HG03097 (cell line): ENCODE data around the gene FAM200B.

ENCODE experiments used
- ATAC-seq: cut with Tn5 transposase; IDR thresholded peaks from one replicate; pipeline ENCODE4 v1.9.1; 2021; ENCODE audit not compliant: unreplicated experiment, low FRiP score

FAM200B gene

GRCh38 chr4:15667006-15667405 lies 14.6 kb upstream of the FAM200B start:
- no peak for ATAC-seq

GRCh38 chr4:15668566-15669435 lies 12.8 kb upstream of the FAM200B start:
- no peak for ATAC-seq

GRCh38 chr4:15670576-15670975 lies 11.1 kb upstream of the FAM200B start:
- ATAC-seq, result no peak

- no peak for ATAC-seq
Observed at GRCh38 chr4:15672101-15672500, 9.5 kb upstream of the FAM200B start.

- no peak for ATAC-seq
Observed at GRCh38 chr4:15673337-15673736, 8.3 kb upstream of the FAM200B start.

- ATAC-seq, result no peak
Observed at GRCh38 chr4:15674046-15674445, 7.6 kb upstream of the FAM200B start.

- ATAC-seq, result no peak
Observed at GRCh38 chr4:15674926-15675325, 6.7 kb upstream of the FAM200B start.

GRCh38 chr4:15675356-15675755 lies 6.3 kb upstream of the FAM200B start:
- ATAC-seq, result no peak

GRCh38 chr4:15676039-15676438 lies 5.6 kb upstream of the FAM200B start:
- no peak for ATAC-seq

GRCh38 chr4:15676899-15677298 lies 4.7 kb upstream of the FAM200B start:
- no peak for ATAC-seq

- no peak for ATAC-seq
Observed at GRCh38 chr4:15677507-15677988, 4.1 kb upstream of the FAM200B start.

- ATAC-seq, result no peak
Observed at GRCh38 chr4:15681067-15681371, 608 bp upstream of the FAM200B start.

- no peak for ATAC-seq
Observed at GRCh38 chr4:15682242-15683142, 865 bp downstream of the FAM200B start.

- ATAC-seq, result no peak
Observed at GRCh38 chr4:15683143-15683495, 1.5 kb downstream of the FAM200B start.

- no peak for ATAC-seq
Observed at GRCh38 chr4:15684498-15684897, 2.9 kb downstream of the FAM200B start.

- ATAC-seq, result no peak
Observed at GRCh38 chr4:15688051-15688450, 6.4 kb downstream of the FAM200B start.

- ATAC-seq, result no peak
Observed at GRCh38 chr4:15689540-15689939, 7.9 kb downstream of the FAM200B start.

- ATAC-seq, result no peak
Observed at GRCh38 chr4:15690020-15690809, 8.6 kb downstream of the FAM200B start.

- ATAC-seq, result no peak
Observed at GRCh38 chr4:15691346-15692135, 9.9 kb downstream of the FAM200B start.

- no peak for ATAC-seq
Observed at GRCh38 chr4:15692602-15693001, 11.0 kb downstream of the FAM200B start.
